ENCODE results near the gene PACS1.

Gene PACS1

DNA sequence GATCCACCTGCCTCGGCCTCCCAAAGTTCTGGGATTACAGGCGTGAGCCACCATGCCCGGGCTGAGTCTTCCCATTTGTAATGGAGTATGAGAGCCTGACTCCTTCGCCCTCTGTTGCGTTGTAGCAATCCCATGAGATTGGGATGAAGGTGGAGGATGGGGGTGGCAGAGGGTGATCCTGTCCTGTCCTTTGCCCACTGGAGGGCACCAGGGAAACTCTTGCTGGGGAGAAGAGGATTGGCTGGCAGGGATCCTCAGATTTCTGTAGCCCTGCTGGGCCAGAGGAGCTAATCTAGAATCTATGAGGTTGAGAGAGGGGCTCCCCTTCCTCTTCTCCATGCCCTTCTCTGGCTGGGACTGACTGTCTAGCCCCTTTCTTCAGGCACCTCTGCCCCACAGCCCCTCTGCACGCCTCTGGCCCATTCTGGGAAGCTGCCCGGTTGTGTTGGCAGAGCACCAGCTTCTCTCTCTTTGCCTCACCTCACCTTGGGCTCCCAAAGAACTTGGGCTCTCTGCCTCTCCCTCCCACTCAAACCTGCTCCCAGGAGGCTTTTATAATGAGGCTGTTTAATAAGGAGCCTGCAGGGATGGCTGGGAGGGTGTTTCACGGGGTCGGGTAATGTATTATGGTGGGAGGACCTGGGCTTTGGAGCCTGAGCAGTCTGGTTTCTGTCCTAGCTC lies 34.3 kb upstream of the PACS1 start:
- no peak overlapping the region for H3K4me3 ChIP-seq (replicated peaks in 1 of 2; ENCODE audit: low read depth in 2 of 2, low read length in 2 of 2)
- TF ChIP-seq, protein P1, sequence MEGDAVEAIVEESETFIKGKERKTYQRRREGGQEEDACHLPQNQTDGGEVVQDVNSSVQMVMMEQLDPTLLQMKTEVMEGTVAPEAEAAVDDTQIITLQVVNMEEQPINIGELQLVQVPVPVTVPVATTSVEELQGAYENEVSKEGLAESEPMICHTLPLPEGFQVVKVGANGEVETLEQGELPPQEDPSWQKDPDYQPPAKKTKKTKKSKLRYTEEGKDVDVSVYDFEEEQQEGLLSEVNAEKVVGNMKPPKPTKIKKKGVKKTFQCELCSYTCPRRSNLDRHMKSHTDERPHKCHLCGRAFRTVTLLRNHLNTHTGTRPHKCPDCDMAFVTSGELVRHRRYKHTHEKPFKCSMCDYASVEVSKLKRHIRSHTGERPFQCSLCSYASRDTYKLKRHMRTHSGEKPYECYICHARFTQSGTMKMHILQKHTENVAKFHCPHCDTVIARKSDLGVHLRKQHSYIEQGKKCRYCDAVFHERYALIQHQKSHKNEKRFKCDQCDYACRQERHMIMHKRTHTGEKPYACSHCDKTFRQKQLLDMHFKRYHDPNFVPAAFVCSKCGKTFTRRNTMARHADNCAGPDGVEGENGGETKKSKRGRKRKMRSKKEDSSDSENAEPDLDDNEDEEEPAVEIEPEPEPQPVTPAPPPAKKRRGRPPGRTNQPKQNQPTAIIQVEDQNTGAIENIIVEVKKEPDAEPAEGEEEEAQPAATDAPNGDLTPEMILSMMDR (IDR thresholded peaks at IDR 0.05; ENCODE audit: low read depth, low read length), result no peak
- DNase-seq (ENCODE audit: low read depth in 2 of 2), result no peak

DNA sequence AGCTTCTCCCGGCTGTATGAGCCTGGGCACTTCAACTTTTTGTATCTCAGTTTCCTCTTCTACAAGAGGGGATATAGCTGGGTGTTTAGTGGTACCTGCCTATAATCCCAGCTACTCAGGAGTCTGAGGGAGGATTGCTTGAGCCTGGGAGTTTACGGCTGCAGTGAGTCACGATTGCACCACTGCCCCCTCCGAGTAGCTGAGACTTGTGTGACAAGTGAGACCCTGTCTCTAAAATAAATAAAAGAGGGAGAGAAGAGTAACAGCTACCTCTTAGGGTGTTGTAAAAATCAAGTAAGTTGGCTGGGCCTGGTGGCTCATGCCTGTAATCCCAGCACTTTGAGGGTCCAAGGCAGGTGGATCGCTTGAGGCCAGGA lies 33.8 kb upstream of the PACS1 start:
- TF ChIP-seq, protein P1 (IDR thresholded peaks at IDR 0.05; ENCODE audit: low read depth, low read length), result no peak
- no peak for DNase-seq (ENCODE audit: low read depth in 2 of 2)
- no peak overlapping the region for H3K4me3 ChIP-seq (replicated peaks in 1 of 2; ENCODE audit: low read depth in 2 of 2, low read length in 2 of 2)

DNA sequence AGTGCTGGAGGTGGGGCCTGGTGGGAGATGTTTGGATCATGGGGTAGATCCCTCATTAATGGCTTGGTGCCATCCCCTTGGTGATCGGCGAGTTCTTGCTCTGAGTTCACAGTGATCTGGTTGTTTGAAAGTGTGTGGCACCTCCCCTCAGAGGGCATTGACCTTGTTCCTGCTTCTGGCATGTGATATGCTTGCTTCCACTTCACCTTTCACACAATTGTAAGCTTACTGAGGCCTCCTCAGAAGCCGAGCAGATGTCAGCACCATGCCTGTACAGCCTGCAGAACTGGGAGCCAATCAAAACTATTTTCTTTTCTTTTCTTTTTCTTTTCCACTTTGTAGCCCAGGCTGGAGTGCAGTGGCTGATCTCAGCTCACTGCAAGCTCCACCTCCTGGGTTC lies 32.7 kb upstream of the PACS1 start:
- TF ChIP-seq, protein P1 (IDR thresholded peaks at IDR 0.05; ENCODE audit: low read depth, low read length), result no peak
- no peak for DNase-seq (ENCODE audit: low read depth in 2 of 2)
- H3K4me3 ChIP-seq (replicated peaks in 1 of 2; ENCODE audit: low read depth in 2 of 2, low read length in 2 of 2), result no peak overlapping the region

DNA sequence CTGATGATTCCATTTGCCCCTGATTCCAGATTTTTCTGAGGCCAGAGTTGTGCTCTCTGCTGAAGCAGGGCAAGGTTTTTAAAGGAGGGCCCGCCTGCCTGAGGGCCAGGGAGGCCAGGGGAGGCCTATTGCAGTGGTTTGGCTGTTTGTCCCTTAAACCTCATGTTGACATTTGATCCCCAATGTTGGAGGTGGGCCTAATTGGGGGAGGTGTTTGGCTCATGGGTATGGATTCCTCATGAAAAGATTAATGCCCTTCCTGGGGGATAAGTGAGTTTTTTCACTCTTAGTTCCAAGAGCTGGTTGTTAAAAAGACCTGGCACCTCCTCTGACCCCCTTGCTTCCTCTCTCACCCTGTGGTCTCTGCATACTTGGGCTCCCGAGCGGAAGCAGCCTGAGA lies 30.3 kb upstream of the PACS1 start:
- DNase-seq (ENCODE audit: low read depth in 2 of 2), result peak in 1 of 2 donors; percentile 20
- H3K4me3 ChIP-seq (replicated peaks in 1 of 2; ENCODE audit: low read depth in 2 of 2, low read length in 2 of 2), result no peak overlapping the region
- TF ChIP-seq, protein P1 (IDR thresholded peaks at IDR 0.05; ENCODE audit: low read depth, low read length), result no peak

DNA sequence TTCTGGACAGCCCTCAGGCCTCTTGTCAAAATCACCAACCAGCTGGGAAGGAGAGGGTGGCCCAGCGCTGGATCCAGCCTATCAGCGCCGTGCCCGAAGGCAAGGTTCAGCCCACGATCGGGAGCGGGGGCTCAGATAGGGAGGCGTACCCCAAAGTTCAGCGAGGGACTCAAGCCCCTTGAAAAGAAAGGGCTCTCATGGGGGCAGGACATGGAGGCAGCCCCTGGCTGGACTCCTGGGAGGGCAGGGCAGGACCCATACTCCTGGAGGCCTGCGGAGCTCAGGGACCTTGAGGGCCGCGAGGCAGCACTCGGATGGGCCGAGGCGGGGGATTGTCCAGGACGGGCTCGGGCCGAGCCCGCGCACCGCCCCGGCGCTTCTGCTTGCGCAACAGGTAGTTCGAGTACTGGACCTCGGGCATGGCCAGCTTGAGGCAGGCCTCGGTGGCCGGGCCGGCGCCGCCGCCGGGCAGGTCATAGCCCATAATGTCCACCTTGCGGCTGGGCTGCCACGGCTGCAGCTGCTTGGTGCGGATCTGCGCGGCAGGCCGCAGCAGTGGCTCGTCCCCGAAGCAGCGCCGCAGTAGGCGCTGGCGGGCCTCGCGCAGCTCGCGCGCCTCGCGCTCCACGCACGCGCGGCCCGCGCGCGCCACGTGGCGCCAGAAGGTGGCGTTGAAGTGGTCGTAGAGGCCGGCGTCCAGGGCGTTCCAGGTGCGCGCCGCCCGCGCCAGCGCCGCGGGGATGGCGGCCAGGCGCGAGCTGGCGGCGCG lies 27.7 kb upstream of the PACS1 start:
- TF ChIP-seq, protein P1 (IDR thresholded peaks at IDR 0.05; ENCODE audit: low read depth, low read length), result no peak
- DNase-seq (ENCODE audit: low read depth in 2 of 2), result no peak
- H3K4me3 ChIP-seq (replicated peaks in 1 of 2; ENCODE audit: low read depth in 2 of 2, low read length in 2 of 2), result no peak overlapping the region

DNA sequence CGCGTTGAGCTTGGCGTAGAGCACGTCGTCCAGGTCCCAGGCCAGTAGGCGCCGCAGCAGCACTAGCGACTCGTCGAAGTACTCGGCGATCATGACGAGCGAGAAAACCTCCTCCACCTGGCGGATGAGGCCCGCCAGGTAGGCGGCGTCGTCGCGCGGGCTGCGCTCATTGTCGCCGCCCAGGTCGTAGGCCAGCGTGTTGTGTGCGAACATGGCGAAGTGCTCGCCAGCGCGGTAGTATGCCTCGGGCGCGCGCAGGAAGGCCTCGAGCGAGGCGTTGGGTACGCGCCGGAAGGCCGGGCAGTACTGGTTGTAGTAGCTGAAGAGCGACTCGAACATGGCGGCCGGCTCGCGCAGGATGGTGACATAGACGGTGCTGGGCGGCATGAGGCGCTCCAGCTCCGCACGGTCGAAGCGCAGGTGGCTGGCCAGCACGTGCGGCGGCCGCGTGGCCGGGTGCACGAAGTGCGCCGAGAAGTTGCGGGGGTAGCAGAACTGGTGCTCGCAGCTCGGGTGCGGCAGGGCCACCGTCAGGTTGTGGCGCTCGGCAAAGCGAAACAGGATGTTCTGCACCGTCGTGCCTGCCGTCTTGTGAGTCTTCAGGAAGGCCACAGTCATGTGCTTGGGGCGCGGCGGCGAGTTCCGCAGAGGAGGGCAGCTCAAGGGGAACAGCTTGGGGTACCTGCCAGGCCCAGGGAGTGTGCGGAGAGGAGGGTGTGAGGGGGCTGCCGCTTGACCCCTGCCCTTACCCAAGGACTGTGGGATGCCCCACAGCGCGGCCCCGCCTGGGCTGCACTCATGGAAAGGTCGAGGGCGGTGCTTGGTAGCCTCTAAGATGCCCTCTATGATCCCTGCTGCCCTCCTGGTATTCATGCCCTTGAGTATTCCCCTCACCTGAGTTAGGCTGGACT lies 26.8 kb upstream of the PACS1 start:
- TF ChIP-seq, protein P1 (IDR thresholded peaks at IDR 0.05; ENCODE audit: low read depth, low read length), result no peak
- H3K4me3 ChIP-seq (replicated peaks in 1 of 2; ENCODE audit: low read depth in 2 of 2, low read length in 2 of 2), result no peak overlapping the region
- DNase-seq (ENCODE audit: low read depth in 2 of 2), result no peak
